NCI-H524 treated with DMSO at 0.1 percent for 48 hours (cell line): ENCODE data around the gene MAGI2.

ENCODE experiments used
- DNase-seq: peaks from one replicate; lab custom pipeline; 2025; lab: John Stamatoyannopoulos, UW

The MAGI2 gene

GRCh38 chr7:77995717-77996116 is 1457.8 kb downstream of the MAGI2 start:
- DNase-seq, result no peak

GRCh38 chr7:77993838-77994237 is 1459.6 kb downstream of the MAGI2 start:
- DNase-seq, result no peak

- no peak for DNase-seq
These were observed 1461.8 kb downstream of the MAGI2 start for GRCh38 chr7:77991656-77992055.

GRCh38 chr7:77989981-77990566 is 1463.4 kb downstream of the MAGI2 start:
- DNase-seq, result no peak

- no peak for DNase-seq
These were observed 1467.5 kb downstream of the MAGI2 start for GRCh38 chr7:77985974-77986339.

- no peak for DNase-seq
These were observed 1468.1 kb downstream of the MAGI2 start for GRCh38 chr7:77985232-77985973.

- no peak for DNase-seq
These were observed 1469.5 kb downstream of the MAGI2 start for GRCh38 chr7:77983973-77984372.

GRCh38 chr7:77982926-77983550 is 1470.4 kb downstream of the MAGI2 start:
- DNase-seq, result no peak

- DNase-seq, result no peak
These were observed 1473.3 kb downstream of the MAGI2 start for GRCh38 chr7:77980087-77980713.

GRCh38 chr7:77979219-77979618 is 1474.2 kb downstream of the MAGI2 start:
- no peak for DNase-seq

GRCh38 chr7:77975672-77976480 is 1477.6 kb downstream of the MAGI2 start:
- no peak for DNase-seq

- no peak for DNase-seq
These were observed 1481.7 kb downstream of the MAGI2 start for GRCh38 chr7:77971726-77972125.

- DNase-seq, result no peak
These were observed 1486.0 kb downstream of the MAGI2 start for GRCh38 chr7:77967429-77967828.
